ENCODE measurements around the gene TMEM150A. TPM values are rescaled to one million over a fixed set of nuclear protein-coding genes. Genes with fewer than 3 reads are reported as not detected.
A peak's percentile ranks its signal among the peaks of the same experiment; 100 is the strongest.

TMEM150A gene
- total RNA-seq, 1 experiment from 2014 or later: 19.3 TPM

- no peak overlapping the region for H3K27ac ChIP-seq (ENCODE audit: insufficient read length, low read depth, low read length)
- H4K8ac ChIP-seq (replicated peaks; ENCODE audit: insufficient read length, low read depth, low read length): no peak overlapping the region
- H3K9ac ChIP-seq (ENCODE audit: extremely low read depth, insufficient read length, low read length): no peak overlapping the region
- Mint-ChIP-seq H3K27ac (no peak overlapping the region), H3K9me3 (no peaks in the 10 kb centered on the region; a peak in 1 of 5 replicates), H3K27me3 (ENCODE audit: low read depth) (no peaks in the 10 kb centered on the region), H3K4me3 (peak overlapping the region in 1 of 2 experiments; percentile 59; a peak in 2 of 5 replicates), H3K4me1 (peaks cover 9 to 16% of the 10 kb centered on the region in 2 experiments; a peak in 3 of 4 replicates), H3K36me3 (ENCODE audit: insufficient read depth in 1 of 3, low read depth in 3 of 3) (peaks cover 9 to 28% (median 16%) of the 10 kb centered on the region in 3 experiments; a peak in 6 of 7 replicates)
- H3K27me3 ChIP-seq (ENCODE audit: insufficient read depth, low read length): no peaks in the 10 kb centered on the region
- H4K5ac ChIP-seq (ENCODE audit: insufficient read length, low read depth, low read length): no peak overlapping the region
- no peak overlapping the region for H3K23ac ChIP-seq (ENCODE audit: insufficient read length, low read depth, low read length)
- H2AK5ac ChIP-seq (ENCODE audit: insufficient read length, low read length): no peak overlapping the region
- H2BK15ac ChIP-seq (ENCODE audit: low read depth, low read length): no peak overlapping the region
- H3K79me2 ChIP-seq (ENCODE audit: insufficient read depth, low read length): peaks cover 16% of the 10 kb centered on the region
- H3T11ph ChIP-seq (ENCODE audit: low read length): no peak overlapping the region
- no peak overlapping the region for H4K91ac ChIP-seq (ENCODE audit: insufficient read length, low read depth, low read length)
- peaks cover 5% of the 10 kb centered on the region for H3K23me2 ChIP-seq (ENCODE audit: insufficient read length, low read depth, low read length, poor library complexity, severe bottlenecking)
- no peak overlapping the region for H2BK20ac ChIP-seq (ENCODE audit: low read depth, low read length, poor library complexity, severe bottlenecking)
- H3K4me1 ChIP-seq (ENCODE audit: insufficient read depth, low read length): no peaks in the 10 kb centered on the region; the same call in 1 of the 2 replicates
- no peak for TF ChIP-seq CTCF (conservative IDR thresholded peaks at IDR 0.05)
- H2BK5ac ChIP-seq (ENCODE audit: insufficient read length, low read length): no peak overlapping the region
- H3K4ac ChIP-seq (ENCODE audit: low read depth, low read length): no peak overlapping the region
- H3K9me3 ChIP-seq (ENCODE audit: control insufficient read depth, low read depth, low read length): no peaks in the 10 kb centered on the region
- H3K56ac ChIP-seq (ENCODE audit: insufficient read length, low read depth, low read length): no peak overlapping the region
- no peaks in the 10 kb centered on the region for H4K20me1 ChIP-seq (ENCODE audit: control insufficient read depth, insufficient read depth, insufficient read length)
- H3K14ac ChIP-seq (ENCODE audit: insufficient read depth, low read length): no peak overlapping the region
- no CpG with 5 or more reads among the region's 10 CpGs for WGBS (ENCODE audit: extremely low coverage, insufficient read length, low lambda C conversion rate)
- no peak overlapping the region for H2BK12ac ChIP-seq (ENCODE audit: insufficient read length, low read depth, low read length)
- no peak overlapping the region for H3K18ac ChIP-seq (ENCODE audit: insufficient read length, low read depth, low read length)
- no peak overlapping the region for H3K4me2 ChIP-seq (ENCODE audit: insufficient read depth, insufficient read length, low read length)
- no peak overlapping the region for H2AFZ ChIP-seq (ENCODE audit: low read length)
- H2BK120ac ChIP-seq (ENCODE audit: low read depth, low read length, poor library complexity, severe bottlenecking): no peak overlapping the region
- peaks cover 10% of the 10 kb centered on the region for H3K79me1 ChIP-seq (ENCODE audit: insufficient read depth, low read depth, low read length, poor library complexity, severe bottlenecking)
- DNase-seq: no peak
These were observed 11.4 kb upstream of the TMEM150A start for GRCh38 chr2:85613717-85614515.

Measured in H9 (cell line).